GM21737 (cell line): Measurements from ENCODE around the gene POLG2.
"Not testable (repeated sequence)": the region's sequence is repeated elsewhere in the genome, so short reads cannot be mapped to it uniquely, and the experiment has no call there.

ENCODE experiments used
- ATAC-seq: cut with Tn5 transposase; IDR thresholded peaks from one replicate; pipeline ENCODE4 v1.9.1; 2021; ENCODE audit warnings: mild to moderate bottlenecking, moderate library complexity; ENCODE audit not compliant: unreplicated experiment

The POLG2 gene

DNA sequence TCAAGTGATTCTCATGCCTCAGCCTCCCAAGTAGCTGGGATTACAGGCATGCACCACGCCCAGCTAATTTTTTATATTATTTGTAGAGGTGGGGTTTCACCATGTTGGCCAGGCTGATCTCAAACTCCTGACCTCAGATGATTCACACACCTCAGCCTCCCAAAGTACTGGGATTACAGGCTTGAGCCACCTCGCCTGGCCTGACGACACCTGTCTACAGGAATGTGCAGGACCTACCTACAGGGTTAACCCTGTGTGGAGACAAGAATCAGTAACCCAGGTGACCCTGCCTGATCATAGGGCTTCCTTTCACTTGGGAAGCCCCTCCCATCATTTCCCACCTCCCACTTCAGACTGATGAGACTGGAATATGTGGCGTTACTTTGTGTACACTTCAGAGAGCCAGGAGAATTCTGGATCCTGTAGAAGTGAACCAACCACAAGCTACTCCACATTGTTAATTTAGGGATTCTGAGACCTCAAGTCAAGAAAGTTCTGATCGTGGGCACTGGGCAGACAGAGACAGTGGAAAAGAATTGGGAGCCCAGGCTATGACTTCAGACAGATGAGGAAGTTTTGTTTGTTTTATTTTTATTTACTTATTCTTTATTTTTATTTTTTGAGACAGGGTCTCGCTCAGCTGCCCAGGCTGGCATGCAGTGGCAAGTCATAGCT lies 53.6 kb downstream of the POLG2 start:
- no peak for ATAC-seq

DNA sequence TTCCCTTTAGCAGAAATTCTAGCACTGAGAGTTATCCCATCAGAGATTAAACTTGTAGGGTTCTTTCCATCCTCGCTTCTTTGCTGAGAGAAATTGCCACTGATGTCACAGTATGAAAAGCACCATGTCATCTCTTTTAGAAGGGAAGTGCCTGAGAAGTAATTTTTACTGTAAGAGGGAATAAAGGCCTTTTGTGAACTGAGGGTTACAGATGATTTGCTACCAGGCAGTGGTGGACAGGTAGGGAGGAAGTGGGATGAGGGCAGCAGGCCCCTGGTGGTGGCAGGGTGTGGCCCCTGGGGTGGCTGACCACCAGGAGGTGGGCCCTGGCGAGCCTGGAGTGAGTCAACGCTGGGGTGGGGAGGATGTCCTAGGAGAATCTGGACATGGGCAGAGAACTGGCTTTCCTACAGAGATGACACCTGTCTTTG lies 54.3 kb downstream of the POLG2 start:
- ATAC-seq = no peak

DNA sequence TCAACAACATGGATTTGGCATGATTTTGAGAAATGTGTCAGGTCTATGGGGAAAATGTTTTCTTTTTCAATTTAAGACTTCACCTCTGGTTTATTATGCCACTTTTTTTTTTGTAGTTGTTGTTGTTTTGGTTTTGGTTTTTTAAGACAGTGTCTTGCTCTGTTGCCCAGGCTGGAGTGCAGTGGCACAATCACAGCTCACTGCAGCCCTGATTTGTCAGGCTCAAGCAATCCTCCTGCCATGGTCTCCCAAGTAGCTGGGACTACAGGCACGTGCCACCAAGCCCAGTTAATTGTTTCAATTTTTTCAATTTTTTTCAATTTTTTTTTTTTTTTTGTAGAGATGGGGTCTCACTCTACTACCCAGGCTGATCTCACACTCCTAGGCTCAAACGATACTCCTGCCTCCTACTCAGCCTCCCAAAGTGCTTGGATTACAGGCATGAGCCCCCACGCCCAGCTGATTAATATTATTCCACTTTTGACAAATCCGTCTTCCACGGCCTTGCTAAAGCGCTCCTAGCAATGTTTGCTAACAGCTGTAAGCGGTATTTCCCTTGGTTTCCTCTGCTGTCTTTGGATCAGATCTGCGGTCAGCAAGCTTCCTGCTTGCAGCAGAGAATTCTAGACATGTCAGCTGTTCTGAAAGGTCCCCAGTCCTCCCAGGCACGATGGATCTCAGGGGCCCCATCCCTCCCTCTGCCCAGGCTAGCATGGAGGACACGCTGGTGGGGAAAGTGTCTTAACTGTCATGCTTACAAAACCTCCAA lies 54.9 kb downstream of the POLG2 start:
- ATAC-seq = no peak

DNA sequence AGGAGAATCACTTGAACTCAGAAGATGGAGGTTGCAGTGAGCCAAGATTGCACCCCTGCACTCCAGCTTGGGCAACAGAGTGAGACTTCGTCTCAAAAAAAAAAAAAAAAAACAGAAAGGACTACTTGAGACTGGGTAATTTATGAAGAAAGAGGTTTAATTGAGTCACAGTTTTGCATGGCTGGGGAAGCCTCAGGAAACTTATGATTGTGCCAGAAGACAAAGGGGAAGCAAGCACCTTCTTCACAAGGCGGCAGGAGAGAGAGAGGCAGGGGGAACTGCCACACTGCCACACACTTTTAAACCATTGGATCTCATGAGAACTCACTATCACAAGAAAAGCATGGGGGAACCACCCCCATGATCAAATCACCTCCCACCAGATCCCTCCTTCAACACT lies 56.9 kb downstream of the POLG2 start:
- no peak for ATAC-seq

DNA sequence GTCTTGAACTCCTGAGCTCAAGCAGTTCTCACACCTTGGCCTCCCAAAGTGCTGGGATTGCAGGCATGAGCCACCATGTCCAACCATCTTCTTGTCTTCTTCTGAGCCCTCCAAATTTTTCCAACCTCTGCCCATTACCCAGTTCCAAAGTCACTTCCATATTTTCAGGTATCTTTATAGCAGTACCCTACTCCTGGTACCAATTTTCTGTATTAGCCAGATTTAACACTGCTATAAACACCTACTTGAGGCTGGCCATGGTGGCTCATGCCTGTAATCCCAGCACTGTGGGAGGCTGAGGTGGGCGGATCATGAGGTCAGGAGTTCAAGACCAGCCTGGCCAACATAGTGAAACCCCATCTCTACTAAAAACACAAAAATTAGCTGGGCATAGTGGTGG lies 57.3 kb downstream of the POLG2 start:
- ATAC-seq = not testable (repeated sequence)

DNA sequence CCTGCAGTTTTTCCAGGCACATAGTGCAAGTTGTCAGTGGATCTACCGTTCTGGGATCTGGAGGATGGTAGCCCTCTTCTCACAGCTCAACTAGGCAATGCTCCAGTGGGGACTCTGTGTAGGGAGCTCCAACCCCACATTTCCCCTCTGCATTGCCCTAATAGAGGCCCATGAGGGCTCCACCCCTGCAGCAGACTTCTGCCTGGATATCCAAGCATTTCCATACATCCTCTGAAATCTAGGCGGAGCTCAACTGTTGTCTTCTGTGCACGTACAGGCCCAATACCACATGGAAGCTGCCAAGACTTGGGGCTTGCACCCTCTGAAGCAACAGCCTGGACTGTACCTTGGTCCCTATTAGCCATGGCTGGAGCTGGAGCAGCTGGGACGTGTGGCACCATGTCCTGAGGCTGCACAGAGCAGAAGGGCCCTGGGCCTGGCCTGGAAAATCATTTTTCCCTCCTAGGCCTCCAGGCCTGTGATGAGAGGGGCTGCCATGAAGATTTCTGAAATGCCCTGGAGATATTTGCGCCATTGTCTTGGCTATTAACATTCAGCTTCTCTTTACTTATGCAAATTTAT lies 58.8 kb downstream of the POLG2 start:
- no peak for ATAC-seq

DNA sequence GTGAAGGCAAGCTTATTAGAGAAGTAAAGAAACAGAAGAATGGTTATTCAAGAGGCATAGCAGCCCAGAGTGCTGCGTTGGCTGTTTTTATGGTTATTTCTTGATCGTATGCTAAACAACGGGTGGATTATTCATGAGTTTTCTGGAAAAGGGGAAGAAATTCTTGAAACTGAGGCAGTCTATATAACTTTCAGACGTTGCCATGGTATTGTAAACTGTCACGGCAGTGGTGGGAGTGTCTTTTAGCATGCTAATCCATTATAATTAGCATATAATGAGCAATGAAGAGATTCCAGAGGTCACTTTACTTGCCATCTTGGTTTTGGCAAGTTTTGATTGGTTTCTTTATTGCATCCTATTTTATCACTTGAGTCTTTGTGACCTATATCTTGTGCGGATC lies 65.3 kb downstream of the POLG2 start:
- no peak for ATAC-seq

DNA sequence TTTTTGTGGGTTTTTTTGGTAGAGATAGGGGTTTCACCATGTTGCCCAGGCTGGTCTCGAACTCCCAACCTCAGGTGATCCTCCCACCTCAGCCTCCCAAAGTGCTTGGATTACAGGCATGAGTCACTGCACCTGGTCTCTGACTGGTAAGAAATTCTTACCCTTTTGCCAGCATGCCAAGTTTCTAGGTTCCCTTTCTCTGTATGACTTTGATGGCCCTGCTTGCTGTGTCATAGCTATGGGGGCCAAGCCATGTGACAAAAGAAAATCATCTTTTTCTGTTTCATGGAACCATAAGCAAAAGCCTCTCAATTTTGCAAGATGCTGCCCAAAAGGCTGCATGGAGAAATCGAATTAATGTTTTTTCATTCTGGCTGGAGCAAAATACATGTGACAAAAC lies 66.8 kb downstream of the POLG2 start:
- ATAC-seq = not testable (repeated sequence)

DNA sequence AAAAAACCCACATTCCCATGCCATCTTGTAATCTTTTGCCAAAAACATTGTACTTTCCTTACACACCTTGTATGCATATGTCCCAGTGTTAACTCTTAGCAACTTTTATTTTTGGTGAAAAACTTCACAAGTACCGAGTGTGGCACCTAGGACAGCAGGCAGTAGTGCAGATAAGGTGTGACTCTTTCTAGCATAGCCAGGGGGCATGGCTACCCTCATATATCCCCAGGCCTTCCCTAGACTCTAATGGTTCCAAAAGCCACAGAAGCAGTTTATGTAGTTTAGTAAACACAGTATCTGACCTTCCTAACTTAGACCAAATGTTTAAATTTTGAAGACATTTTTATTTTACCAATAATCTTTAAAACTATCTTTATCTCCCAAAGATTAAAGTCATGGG lies 68.4 kb downstream of the POLG2 start:
- ATAC-seq = no peak
